ENCODE data around the gene ENSA.

- TF ChIP-seq CTCF (IDR thresholded peaks at IDR 0.05) (peak; percentile 60 to 77 (median 70)), POLR2A (IDR thresholded peaks at IDR 0.05) (no peak)
Observed at GRCh38 chr1:150621497-150622302, 7.7 kb downstream of the ENSA start.
